Karpas-422 (cell line): ENCODE results near the gene TPX2. TPM values are rescaled to one million over a fixed set of nuclear protein-coding genes. Genes with fewer than 3 reads are reported as not detected.

ENCODE experiments used
- DNase-seq: peaks from one replicate; pipeline ENCODE4 v3.0.0-alpha.2; 2015
- H2AFZ ChIP-seq: fragments of 200-600 bp; sonication (generic); 2 replicates; pipeline ENCODE4 v1.6.1; 2014; ENCODE audit warnings: antibody characterized with exemption, low read length, mixed read lengths
- H3K27ac ChIP-seq: fragments of 200-600 bp; sonication (generic); 2 replicates; pipeline ENCODE4 v1.5.1; 2014; ENCODE audit warnings: mild to moderate bottlenecking, low read length, moderate library complexity
- H3K27me3 ChIP-seq: fragments of 200-600 bp; sonication (generic); 2 replicates; pipeline ENCODE4 v1.6.1; 2014; ENCODE audit warnings: low read length, mixed read lengths
- H3K36me3 ChIP-seq: fragments of 200-600 bp; sonication (generic); 2 replicates; pipeline ENCODE4 v1.6.1; 2014; ENCODE audit warnings: low read length, mixed read lengths; ENCODE audit not compliant: insufficient read depth
- H3K4me1 ChIP-seq: fragments of 200-600 bp; sonication (generic); 2 replicates; pipeline ENCODE4 v1.6.1; 2014; ENCODE audit warnings: mild to moderate bottlenecking, low read length, mixed read lengths
- H3K4me2 ChIP-seq: fragments of 200-600 bp; sonication (generic); 2 replicates; pipeline ENCODE4 v1.6.1; 2014; ENCODE audit warnings: low read length, low read depth, mild to moderate bottlenecking; ENCODE audit not compliant: poor library complexity, severe bottlenecking
- H3K4me3 ChIP-seq: fragments of 200-600 bp; sonication (generic); 2 replicates; pipeline ENCODE4 v1.5.1; 2014; ENCODE audit warnings: mild to moderate bottlenecking, antibody characterized with exemption, low read length, mixed read lengths
- H3K79me2 ChIP-seq: fragments of 200-600 bp; sonication (generic); 2 replicates; pipeline ENCODE4 v1.6.1; 2014; ENCODE audit warnings: mild to moderate bottlenecking, low read length, mixed read lengths
- H3K9ac ChIP-seq: fragments of 200-600 bp; sonication (generic); 2 replicates; pipeline ENCODE4 v1.6.0; 2014; ENCODE audit warnings: low read length
- H3K9me2 ChIP-seq: fragments of 200-600 bp; sonication (generic), shearing (Covaris generic); replicated peaks from 2 replicates; pipeline ENCODE4 v1.6.0; 2014; ENCODE audit warnings: mild to moderate bottlenecking, low read length, moderate library complexity; ENCODE audit not compliant: insufficient read depth
- H3K9me3 ChIP-seq: fragments of 300-700, 200-600 bp; sonication (generic); 2 replicates; pipeline ENCODE4 v1.6.1; 2014; ENCODE audit warnings: low read length, mixed read lengths
- H4K20me1 ChIP-seq: fragments of 200-600 bp; sonication (generic); 2 replicates; pipeline ENCODE4 v1.6.1; 2014; ENCODE audit warnings: mild to moderate bottlenecking, antibody characterized with exemption, low read length, low read depth; ENCODE audit not compliant: insufficient read depth
- small RNA-seq: library from RNA; depleted of rRNA; stranded (forward); fragments of <200 nt; gene quantifications from one replicate; pipeline ENCODE3, GENCODE V24; 2014
- total RNA-seq: library from RNA; depleted of rRNA; stranded (reverse); fragments of >200 nt; shearing (Covaris generic); gene quantifications from 2 replicates; pipeline ENCODE4 v1.2.3, GENCODE V29; 2014; ENCODE audit warnings: low replicate concordance; rRNA removed

The TPX2 gene
- total RNA-seq, 1 experiment from 2014 or later: 55.5 TPM

- no peak within 1 kb of the TSS for H2AFZ ChIP-seq
- DNase-seq: no peak
- no peak within 1 kb of the TSS for H3K27ac ChIP-seq
- H3K4me2 ChIP-seq: no peak within 1 kb of the TSS
- H3K9ac ChIP-seq: no peak within 1 kb of the TSS
- no peaks in the 10 kb centered on the region for H3K4me1 ChIP-seq
- no peaks in the 10 kb centered on the region for H4K20me1 ChIP-seq
- no peaks in the 10 kb centered on the region for H3K9me3 ChIP-seq
- no peaks in the 10 kb centered on the region for H3K79me2 ChIP-seq
- H3K36me3 ChIP-seq: no peaks in the 10 kb centered on the region
- H3K27me3 ChIP-seq: no peaks in the 10 kb centered on the region
- H3K4me3 ChIP-seq: no peak within 1 kb of the TSS
- H3K9me2 ChIP-seq: no peaks in the 10 kb centered on the region
These were observed 106.3 kb downstream of the TPX2 start, which contains the start of gene FOXS1 for GRCh38 chr20:31845300-31845863. TSS of gene FOXS1 (minus strand) at chr20:31845604. CDS start at chr20:31845542, 62 bp downstream.

- H3K4me2 ChIP-seq: no peak overlapping the region
- no peaks in the 10 kb centered on the region for H3K4me1 ChIP-seq
- no peak overlapping the region for H2AFZ ChIP-seq
- H4K20me1 ChIP-seq: no peaks in the 10 kb centered on the region
- DNase-seq: no peak
- H3K4me3 ChIP-seq: no peak overlapping the region
- no peaks in the 10 kb centered on the region for H3K36me3 ChIP-seq
- H3K27me3 ChIP-seq: no peaks in the 10 kb centered on the region
- H3K9me3 ChIP-seq: no peaks in the 10 kb centered on the region
- H3K27ac ChIP-seq: no peak overlapping the region
- no peaks in the 10 kb centered on the region for H3K79me2 ChIP-seq
- no peaks in the 10 kb centered on the region for H3K9me2 ChIP-seq
- no peak overlapping the region for H3K9ac ChIP-seq
These were observed 107.7 kb downstream of the TPX2 start for GRCh38 chr20:31846793-31847138.

GRCh38 chr20:31848088-31848999 is 109.3 kb downstream of the TPX2 start:
- Histone ChIP-seq H3K27me3 (no peaks in the 10 kb centered on the region), H3K79me2 (no peaks in the 10 kb centered on the region), H3K36me3 (no peaks in the 10 kb centered on the region), H4K20me1 (no peaks in the 10 kb centered on the region), H3K4me3 (no peak overlapping the region), H2AFZ (no peak overlapping the region), H3K27ac (no peak overlapping the region), H3K9me2 (no peaks in the 10 kb centered on the region), H3K4me1 (no peaks in the 10 kb centered on the region), H3K9ac (no peak overlapping the region), H3K9me3 (no peaks in the 10 kb centered on the region), H3K4me2 (no peak overlapping the region)
- no peak for DNase-seq

GRCh38 chr20:31849306-31849930 is 110.3 kb downstream of the TPX2 start:
- Histone ChIP-seq H3K79me2 (no peaks in the 10 kb centered on the region), H3K9ac (no peak overlapping the region), H3K36me3 (no peaks in the 10 kb centered on the region), H4K20me1 (no peaks in the 10 kb centered on the region), H2AFZ (no peak overlapping the region), H3K4me1 (no peaks in the 10 kb centered on the region), H3K9me2 (no peaks in the 10 kb centered on the region), H3K4me2 (no peak overlapping the region), H3K4me3 (no peak overlapping the region), H3K27ac (no peak overlapping the region), H3K27me3 (no peaks in the 10 kb centered on the region), H3K9me3 (no peaks in the 10 kb centered on the region)
- no peak for DNase-seq

Small RNA genes within 50 kb of the gene (small RNA-seq; reads per million reads assigned to genes)
- gene AL160175.1: not detected

Other genes starting within 250 kb of the TPX2 start
- gene HM13, start 224.8 kb upstream of the TPX2 start, total RNA-seq: 54.4 and 69.6 TPM in 2 replicates
- gene ID1, start 134.0 kb upstream of the TPX2 start, total RNA-seq: 5.0 TPM in 1 of 2 replicates, not detected in the other
- gene COX4I2, start 101.4 kb upstream of the TPX2 start, total RNA-seq: not detected in 2 replicates
- 41.0 and 56.1 TPM in 2 replicates for gene BCL2L1, start 16.4 kb upstream of the TPX2 start, total RNA-seq
- 0.22 TPM in 2 replicates for gene MYLK2, start 80.1 kb downstream of the TPX2 start, total RNA-seq
- gene FOXS1, start 106.3 kb downstream of the TPX2 start, total RNA-seq: not detected in 2 replicates
- gene DUSP15, start 131.2 kb downstream of the TPX2 start, total RNA-seq: not detected in 2 replicates
- not detected in 2 replicates for gene TTLL9, start 131.3 kb downstream of the TPX2 start, total RNA-seq
- gene PDRG1, start 212.8 kb downstream of the TPX2 start, total RNA-seq: 5.7 and 10.7 TPM in 2 replicates
- under 0.01 TPM in 1 of 2 replicates, not detected in the other for gene XKR7, start 228.9 kb downstream of the TPX2 start, total RNA-seq